ENCODE measurements around the gene PGLYRP2.

PGLYRP2 gene

DNA sequence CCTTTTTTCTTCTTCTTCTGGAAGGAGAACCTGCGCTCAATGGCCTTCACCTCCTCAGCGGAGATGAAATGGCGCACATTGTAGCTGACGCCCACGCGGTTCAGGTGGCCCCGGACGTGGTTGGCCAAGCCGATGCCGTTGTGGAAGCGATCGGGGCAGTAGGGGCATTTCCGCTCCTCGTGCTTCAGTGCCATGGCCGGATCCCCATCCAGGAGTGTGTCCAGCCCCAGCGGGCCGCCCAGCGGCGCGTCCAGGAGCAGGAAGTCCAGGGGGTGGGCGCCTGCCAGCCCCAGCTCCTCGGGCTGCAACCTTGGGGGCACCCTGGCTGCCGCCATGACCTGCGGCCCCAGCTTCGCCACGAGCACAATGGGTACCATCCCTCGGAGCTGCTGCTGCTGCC, 40.7 kb downstream of the PGLYRP2 start:
- DNase-seq, result no peak

DNA sequence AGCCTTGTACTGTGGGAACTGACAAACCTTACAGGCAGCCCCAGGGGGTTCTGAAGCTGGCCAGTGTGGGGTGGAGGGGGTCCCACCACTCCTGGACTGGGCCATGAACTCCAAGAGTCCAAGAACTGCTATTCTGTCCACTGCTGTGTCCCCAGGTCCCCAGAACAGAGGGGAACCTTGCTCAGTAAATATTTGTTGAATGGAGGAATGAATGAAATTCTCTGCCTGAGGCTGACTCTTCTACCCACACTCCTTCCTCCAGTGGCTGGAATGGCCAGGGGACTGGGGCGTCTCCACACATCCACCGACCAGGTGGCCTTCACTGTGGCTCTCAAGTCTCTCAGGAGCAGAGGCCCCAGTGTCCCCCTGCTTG, 41.2 kb downstream of the PGLYRP2 start:
- no peak for DNase-seq

DNA sequence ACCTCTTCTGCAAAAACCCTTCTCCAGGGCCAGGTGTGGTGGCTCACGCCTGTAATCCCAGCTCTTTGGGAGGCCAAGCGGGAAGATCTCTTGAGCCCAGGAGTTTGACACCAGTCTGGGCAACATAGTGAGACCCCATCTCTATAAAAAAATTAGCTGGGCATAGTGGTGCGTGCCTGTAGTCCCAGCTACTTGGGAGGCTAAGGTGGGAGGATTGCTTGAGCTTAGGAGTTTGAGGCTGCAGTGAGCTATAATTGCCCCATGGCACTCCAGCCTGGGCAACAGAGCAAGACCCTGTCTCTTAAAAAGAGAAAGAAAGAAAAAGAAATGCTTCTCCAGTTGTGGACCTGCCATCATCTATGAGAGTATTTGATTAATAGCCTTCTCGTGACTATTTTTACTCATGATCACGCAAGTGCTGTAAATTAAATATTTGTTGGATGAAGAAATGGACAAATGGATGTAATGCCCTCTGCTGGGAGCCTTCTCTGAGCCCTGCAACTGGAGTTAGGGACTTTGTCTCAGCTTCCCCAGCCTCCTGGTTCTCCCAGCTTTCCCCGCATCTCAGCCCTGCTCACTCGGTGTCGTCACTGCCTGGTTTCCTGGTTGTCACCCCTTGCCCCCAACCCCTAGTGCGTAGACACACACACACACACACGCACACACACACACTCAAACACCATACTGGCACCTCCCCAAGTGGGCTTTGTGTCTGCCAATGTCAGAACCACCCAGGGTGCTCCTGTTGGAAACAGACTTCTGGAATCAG, 41.8 kb downstream of the PGLYRP2 start:
- DNase-seq, result no peak

DNA sequence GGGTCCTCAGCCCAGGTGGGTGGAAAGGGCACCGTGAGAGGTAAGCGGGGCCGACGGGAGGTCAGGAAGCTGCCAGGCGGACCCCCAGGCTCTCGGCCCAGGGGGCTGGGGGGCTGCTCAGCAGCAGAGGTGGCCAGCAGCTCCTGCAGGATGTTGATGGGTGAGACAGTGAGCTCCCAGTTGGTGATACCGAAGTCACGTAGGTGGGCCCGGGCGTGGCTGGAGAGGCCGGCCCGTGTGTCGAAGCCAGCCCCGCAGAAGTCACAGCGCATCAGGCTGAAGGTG, 42.5 kb downstream of the PGLYRP2 start:
- no peak for DNase-seq

DNA sequence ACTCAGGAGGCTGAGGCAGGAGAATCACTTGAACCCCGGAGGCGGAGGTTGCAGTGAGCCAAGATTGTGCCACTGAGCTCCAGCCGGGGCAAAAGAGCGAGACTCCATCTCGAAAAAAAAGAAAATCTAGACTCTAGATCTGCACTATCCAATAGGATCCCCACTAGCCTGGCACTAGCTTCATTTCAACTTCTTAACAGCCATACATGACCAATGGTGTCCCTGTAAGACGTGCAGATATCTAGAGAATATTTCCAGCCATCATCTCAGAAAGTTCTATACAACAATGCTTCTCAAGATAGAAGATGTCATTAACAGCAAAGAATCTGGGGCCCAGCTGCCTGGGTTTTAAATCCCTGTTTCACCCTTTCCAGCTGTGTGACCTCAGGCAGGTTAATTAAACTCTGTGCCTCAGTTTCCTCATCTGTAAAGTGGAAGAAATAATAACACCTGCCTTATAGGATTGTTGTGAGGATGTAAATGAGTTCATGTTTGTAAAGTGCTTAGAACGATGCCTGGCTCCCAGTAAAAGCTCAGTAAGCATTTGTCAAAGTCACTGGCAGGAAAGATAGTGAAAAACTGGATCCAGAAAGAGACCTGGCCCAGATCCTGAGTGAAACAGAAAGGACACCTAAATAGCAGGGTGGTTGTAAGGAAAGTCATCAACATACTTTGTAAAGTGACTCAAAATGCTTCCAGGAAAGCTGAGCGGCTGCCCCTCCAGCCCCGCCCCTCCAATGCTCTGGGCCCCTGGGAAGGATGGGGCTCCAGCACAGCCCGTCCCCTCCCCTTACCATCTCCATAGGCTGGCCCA, 43.1 kb downstream of the PGLYRP2 start:
- DNase-seq, result no peak

DNA sequence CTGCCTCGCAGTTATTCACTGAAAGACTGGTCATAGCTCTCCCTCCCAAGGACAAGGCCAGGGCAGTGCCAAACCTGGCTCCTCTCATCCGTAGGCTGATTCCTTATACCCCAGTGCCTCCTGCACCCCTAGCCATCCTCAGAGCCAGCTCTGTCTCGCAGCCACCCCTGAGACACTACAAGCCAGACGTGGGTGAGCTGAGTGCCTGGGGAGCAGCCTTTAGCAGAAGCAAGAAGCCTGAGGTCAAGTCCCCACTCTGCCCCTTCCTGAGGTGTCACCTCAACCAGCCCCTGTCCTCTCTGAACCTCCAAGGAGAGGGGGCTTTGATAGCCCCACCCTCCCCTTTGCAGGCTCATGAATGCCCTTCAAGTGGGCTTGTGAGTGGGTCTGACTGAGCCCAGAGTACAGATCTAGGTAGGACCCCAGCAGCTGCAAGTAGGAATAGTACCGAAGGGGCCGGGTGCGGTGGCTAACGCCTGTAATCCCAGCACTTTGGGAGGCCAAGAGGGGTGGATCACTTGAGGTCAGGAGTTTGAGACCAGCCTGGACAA, 45.7 kb downstream of the PGLYRP2 start:
- DNase-seq, result no peak

DNA sequence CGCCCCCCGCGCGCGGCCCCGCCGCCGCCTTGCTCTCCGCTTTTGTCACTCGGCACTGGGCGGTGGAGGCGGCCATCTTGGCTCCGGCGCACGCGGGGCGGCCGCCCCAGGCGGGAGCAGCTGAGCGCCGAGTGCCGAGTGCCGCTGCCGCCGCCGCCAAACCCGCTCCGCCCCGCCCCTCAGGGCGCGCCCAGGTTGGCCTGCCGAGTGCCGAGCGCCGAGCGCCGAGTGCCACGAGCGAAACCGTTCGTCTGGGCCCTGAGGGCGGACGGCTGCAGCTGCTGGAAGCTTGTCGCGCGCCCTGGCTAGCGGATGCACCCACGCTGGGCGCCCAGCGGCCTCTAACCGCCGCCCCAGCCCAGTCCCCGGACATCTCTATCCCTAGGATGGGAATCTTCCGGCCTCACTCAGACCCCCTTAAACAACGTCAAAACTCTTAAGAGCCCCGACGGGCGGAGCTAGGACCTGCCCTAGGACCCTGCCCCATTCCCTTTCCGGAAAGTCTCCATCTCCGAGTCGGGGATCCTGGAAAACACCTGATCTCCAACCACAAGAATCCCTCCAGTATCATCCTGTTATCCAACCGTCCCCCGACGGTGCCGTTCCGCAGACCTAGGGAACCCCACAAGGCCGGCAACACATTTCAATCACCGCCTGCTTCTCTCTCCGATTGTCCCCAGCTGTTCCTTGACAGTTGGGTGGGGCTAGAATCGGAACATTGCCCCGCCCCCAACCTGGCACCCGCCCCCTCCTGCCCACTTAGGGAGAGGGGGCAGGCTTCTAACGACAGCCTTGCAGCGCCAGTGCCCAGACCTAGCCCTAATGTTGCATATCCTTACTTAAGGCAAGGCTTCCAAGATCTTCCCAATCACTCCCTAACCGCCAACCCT, 46.4 kb downstream of the PGLYRP2 start:
- DNase-seq, result peak; percentile 96

DNA sequence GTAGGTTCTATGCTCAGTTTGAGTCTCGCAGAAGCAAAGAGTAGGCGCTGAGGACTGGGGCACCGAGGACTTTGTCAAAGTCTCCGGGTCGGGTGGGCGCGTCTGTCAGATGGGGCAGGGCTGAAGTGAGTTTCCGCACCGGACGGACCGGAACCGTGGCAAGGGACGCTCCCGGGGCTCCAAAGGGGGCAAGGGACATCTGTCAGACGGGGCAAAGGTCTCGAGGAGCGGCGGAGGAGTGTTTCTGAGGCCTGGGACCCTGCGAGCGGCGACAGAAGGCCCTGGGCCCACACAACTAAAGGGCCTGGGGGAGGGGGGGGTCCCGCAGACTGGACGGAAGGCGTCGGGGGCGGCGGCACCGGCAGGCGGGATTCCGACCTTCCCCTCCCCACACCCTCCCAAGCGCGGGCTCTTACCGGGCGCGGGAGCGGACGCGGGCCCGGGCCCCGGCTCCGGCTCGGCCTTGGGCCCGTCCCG, 47.2 kb downstream of the PGLYRP2 start:
- peak; percentile 77 for DNase-seq

DNA sequence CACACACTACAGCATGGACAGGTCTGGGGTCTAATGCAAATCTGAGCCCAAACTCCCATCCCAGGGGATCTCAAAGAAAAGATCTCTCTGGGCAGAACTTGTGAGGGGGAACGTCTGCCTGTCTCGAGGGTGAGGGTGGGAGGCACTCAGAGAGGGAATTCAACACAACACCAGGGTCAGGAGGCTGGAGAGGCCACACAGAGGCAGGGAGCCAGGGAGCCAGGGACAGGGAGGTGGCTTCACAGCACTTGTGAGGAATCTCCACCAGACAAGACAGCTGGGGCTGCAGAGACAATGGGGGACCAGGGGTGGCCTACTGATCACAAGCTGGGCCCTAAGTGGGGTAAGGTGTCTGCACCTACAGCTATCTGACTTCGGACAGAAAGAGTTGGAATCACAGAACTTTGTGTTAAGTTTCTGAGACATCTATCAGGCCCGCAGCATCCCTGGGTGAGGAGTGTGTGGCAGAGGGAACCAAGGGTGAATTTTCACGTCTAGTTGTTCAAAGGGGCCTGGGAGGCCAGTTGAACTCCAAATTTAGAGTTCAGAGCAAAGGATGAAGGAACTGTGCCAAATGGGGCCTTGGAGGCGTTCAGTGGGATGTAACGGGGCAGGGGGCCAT, 47.8 kb downstream of the PGLYRP2 start:
- no peak for DNase-seq

DNA sequence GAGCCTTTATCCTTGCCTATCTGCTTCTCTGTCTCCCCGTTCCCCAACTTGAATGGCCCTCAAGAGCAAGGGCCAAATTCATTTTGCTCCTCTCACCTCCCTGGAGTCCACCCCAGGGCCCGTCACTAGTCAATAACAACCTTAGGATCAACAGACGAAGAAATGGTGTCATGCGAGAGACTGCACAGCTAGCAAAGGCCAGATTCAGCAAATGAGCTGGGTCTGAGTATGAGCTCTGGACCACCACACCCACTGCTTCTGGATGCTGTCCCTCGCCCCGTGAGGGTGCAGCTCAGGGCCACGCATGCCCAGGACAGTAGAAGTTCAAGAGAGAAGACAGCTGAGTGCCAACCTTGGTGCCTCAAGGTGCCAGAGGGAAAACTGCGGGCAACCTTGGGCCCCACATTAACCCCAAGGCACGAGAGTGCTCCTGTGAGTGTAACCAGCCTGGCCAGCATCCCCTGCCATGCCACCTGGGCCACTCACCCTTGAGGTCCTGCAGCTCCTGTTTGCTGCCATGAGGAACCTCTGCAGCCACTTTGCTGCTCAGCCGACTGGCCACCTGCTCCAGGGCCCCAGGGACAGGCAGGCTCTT, 48.7 kb downstream of the PGLYRP2 start:
- DNase-seq, result no peak

DNA sequence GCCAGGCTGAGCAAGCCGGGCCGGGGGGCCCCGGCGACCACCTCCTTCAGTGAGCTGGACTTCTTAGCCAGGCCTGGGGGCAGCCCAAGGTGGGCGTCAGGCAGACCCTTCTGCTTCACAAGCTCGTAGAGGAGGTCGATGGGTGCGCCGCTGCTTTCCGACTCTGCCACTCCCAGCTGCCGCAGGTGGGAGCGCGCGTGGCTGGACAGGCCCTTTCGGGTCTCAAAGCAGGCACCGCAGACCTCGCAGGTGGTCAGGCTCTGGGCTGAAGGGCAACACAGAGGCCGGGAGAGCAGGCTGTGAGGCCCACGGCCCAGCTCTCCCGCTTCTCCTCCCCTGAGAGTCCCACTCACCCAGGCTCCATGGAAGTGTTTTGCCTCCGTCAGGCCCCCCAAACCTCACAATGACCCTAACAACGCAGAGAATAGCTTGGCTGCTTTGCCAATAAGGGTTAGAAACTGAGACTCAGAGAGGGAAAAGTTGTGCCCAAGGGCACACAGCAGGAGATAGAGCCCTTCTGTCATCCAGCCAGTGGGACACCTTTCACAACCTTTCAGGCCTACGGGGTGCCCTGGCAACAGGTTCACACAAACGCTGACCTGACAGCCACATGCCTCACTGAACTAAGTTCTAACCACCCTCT, 49.4 kb downstream of the PGLYRP2 start:
- no peak for DNase-seq

DNA sequence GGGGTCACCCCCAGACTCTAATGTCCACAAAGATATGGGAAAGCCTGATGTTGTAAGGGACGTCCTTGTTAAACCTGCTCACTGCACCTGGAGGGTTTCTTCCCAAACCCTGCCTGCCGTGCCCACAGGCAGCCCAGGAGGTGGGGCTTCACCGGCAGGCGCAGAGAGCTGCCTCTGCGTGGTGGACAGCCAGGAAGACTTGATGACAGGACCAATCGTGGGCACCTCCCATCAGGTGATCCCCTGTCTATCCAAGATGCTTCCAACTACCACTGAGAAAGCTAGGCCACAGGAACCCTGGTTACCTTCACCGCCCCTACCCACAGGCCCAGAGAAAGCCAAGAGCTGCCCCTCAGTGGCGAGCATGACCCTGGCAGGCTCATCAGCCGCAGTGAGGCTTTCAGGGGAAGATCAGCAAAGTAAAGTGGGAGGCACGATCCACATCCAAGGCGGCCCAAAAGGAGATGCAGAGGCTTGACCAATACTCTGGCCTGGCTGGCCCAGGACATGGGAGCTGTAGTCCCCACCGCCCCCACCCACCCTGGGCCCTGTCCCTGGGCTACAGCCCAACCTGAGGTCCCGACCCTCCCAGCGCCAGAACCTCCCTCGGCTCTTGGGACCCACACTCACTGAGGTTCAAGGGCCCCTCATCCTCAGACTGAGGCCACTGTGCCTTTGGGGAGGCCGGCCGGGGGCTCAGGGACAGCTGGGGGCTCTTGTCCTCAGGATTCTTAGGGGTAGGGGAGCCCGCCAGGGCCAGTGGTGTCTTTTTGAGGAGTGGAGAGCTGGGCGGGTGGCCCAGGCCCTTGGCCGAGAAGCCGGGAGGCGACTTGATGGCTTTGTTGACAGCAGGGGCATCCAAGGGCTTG, 50.1 kb downstream of the PGLYRP2 start:
- DNase-seq, result no peak

DNA sequence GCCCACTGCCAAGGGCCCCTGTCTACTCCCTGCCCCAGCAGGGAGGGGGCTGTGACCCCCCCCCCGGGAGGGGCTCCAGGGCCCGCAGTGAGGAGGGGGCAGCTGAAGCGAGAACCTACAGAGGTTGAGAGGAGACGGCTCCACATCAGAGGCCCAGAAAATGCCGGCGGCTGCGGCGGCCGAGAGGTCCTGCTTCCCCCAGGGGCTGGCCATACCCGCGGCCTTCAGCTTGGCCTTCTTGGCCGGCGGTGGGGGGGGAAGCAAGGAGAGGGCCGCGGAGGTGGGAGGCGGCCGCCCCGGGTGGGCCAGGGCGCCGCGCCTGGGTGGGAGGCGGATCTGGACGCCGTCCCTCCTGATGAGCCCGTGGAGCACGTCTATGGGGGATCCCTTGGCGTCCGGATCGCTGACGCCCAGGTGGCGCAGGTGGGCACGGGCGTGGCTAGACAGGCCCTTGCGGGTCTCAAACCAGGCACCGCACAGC, 51.3 kb downstream of the PGLYRP2 start:
- DNase-seq, result no peak

DNA sequence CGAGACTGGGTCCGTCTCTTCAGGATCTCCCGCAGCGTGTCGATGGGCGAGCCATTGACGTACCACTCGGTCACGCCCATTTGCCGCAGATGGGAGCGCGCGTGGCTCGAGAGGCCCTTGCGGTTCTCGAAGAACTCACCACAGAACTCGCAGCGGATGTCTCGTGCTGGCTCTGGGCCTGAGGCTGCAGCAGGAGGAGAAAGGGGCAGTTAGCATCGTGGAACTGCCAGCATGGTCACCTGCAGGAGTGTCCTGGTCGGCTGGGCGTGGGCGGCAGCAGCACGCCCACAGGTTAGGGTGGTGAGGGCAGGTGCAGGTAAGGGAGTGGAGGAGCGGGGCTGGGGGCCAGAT, 52.0 kb downstream of the PGLYRP2 start:
- no peak for DNase-seq

DNA sequence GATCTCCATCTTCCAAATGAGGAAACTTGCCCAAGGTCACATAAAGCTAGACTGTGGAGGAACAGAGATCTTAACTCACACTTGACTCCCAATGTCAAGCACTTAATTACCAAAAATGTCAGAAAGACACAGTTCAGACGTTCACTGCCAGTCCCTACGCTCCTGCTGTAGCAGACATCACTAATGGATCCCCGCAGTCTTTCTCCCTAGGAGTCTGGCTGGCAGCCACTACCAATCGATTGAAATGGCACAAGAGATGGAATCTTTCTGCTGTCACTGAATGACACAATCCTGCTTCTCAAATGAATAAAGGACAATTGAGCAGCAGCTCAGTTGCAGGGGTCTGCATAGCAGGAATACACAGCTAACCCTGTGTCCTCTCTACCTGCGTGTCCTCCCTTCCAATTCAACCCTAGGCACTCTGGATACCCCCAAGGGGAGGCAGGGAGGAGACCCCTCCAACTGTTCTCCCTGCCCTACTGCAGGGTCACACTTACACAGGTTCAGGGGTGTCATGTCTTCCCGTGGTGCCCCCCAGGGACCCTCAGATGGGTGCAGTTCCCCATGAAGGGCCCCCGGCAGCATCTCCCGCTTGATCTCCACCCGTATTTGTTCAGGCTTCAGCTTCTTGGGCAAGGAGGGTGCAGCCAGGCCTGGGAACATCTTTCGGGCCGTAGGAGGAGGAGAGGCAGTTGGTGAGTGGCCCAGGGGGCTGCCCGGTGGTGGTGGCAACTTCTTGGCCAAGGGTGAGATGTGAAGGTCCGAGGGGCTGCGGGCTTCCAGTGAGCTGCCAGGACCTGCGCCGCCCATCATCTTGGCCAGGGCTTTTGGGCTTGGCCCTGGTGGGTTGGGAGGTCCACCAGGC, 52.6 kb downstream of the PGLYRP2 start:
- DNase-seq, result no peak

DNA sequence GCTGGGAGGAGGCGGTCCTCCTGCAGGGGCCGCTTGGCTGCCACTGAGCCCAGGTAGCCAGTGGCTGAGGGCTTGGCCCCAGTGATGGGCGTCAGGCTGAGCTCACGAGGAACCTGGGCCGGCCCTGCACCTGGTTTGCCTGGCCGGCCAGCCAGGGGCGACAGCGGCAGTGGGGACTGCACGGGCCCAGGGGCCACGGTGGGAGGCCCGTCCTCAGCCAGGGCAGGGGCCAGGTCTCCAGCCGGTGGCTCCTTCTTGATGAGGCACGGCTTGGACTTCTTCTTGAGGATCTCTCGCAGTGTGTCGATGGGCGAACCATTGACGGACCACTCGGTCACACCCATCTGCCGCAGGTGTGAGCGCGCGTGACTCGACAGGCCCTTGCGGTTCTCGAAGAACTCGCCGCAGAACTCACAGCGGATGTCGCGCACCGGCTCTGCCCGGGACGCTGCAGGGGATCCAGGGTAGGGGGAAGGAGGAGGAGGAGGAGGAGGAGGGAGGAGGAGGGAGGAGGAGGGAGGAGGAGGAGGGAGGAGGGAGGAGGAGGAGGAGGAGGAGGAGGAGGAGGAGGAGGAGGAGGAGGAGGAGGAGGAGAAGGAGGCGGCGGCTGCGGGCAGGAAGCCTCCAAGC, 53.9 kb downstream of the PGLYRP2 start:
- DNase-seq, result no peak

DNA sequence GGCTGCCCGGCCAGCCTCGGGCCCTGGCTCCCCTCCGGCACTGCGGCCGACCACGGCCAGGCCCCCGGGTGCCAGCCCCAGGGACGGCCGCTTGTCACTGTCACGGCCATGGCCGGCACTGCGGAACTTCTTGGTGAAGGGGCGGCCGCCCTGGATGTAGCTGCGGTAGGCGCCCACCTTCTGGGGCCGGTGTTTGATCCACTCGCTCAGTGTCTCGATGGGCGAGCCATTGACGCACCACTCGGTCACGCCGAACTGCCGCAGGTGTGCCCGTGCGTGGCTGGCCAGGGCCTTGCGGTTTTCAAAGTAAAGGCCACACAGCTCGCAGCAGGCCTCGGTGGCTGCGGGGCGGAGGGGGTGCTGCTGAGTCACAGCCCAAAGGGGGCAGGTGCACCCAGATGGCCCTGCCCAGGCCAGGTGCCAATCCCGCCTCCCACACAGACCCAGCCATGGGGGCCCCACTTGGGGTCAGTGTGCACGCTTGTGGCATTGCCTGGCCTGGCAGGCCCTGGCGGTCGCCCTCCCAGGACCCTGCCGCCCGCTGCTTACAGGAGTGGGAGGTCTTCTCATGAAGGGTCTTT, 54.5 kb downstream of the PGLYRP2 start:
- no peak for DNase-seq

DNA sequence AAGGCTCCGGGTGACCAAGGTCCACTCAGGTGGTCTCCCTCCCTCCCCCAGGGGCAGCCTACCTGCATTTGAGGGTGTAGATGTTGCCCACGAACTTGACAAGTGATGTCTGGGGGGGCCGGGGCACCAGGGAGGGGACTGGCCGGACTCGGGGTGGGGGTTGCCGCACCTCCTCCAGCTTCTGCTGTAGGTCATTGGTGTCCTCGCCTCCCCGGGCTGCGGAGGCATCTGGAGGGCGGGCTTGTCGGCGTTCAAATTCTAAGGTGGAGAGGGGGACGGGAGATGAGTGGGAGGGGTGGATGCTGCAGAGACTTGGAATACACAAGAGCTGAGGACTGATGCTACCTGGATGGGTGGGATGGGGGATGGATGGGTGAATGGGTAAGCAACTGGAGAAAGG, 55.2 kb downstream of the PGLYRP2 start:
- no peak for DNase-seq

DNA sequence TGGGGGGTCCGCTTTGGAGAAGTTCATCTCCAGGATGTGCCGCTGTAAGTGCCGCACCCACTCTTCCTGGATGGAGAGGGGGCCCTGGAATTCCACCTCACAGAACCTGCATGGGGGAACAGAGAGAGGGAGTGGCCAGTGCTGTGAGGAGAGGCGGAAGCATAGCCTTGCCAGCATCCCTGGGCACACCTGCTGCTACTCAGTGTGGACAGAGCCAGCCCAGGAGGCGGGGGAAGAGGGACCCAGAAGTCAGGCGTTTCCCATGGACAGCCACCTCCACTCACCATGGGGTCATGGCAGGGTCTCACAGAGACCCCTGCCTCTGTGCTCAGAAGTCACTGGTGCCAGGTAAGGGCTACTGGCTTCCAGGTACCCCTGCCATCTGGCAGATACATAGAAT, 56.2 kb downstream of the PGLYRP2 start:
- DNase-seq, result no peak
